ENCODE results near the gene SQSTM1.

DNA sequence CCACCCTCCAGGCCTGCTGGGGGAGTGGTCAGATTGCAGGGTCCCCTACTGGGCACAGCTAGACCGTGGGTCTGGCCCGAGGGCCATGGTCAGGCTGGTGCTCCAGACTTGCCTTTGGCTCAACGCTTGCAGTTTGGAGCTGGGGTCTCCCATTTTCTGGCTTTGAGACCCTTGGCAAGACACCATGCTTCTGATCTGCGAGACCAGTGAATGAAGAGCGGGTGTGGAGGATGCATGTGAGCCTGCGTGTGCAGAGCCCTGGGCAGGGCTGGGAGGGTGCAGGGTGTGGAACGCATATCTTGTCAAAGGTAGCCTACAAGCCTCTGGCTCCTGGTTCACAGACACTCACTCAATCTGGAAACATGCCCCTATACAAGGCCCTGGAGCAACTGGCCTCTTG lies 44.0 kb downstream of the SQSTM1 start:
- TF ChIP-seq, protein P1, sequence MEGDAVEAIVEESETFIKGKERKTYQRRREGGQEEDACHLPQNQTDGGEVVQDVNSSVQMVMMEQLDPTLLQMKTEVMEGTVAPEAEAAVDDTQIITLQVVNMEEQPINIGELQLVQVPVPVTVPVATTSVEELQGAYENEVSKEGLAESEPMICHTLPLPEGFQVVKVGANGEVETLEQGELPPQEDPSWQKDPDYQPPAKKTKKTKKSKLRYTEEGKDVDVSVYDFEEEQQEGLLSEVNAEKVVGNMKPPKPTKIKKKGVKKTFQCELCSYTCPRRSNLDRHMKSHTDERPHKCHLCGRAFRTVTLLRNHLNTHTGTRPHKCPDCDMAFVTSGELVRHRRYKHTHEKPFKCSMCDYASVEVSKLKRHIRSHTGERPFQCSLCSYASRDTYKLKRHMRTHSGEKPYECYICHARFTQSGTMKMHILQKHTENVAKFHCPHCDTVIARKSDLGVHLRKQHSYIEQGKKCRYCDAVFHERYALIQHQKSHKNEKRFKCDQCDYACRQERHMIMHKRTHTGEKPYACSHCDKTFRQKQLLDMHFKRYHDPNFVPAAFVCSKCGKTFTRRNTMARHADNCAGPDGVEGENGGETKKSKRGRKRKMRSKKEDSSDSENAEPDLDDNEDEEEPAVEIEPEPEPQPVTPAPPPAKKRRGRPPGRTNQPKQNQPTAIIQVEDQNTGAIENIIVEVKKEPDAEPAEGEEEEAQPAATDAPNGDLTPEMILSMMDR (IDR thresholded peaks at IDR 0.05; ENCODE audit: poor library complexity): no peak
- TF ChIP-seq EZH2phosphoT487 (IDR thresholded peaks at IDR 0.05; ENCODE audit: low read depth, severe bottlenecking, unreplicated experiment) (no peak), EZH2 (IDR thresholded peaks at IDR 0.05; ENCODE audit: borderline replicate concordance) (no peak)

Data from hepatocyte (in vitro differentiated cells).